ENCODE data around the gene CMIP. TPM values are rescaled to one million over a fixed set of nuclear protein-coding genes. Genes with fewer than 3 reads are reported as not detected.

The CMIP gene
- polyA plus RNA-seq, 1 of the 3 experiments (the other 2 are of a cell fraction): 5.4 TPM

- H3K4me3 ChIP-seq (ENCODE audit: low read depth in 2 of 2, low read length in 1 of 2): no peak overlapping the region
- H4K20me1 ChIP-seq (ENCODE audit: insufficient read depth): peaks cover 22% of the 10 kb centered on the region; the same call in 1 of the 2 replicates
- TF ChIP-seq SMC3 (IDR thresholded peaks at IDR 0.05; ENCODE audit: low read depth, low read length) (no peak), CTCF (IDR thresholded peaks at IDR 0.05) (no peak), ZBTB33 (IDR thresholded peaks at IDR 0.05; ENCODE audit: borderline replicate concordance, low read depth) (no peak), MAX (IDR thresholded peaks at IDR 0.05; ENCODE audit: low read depth) (no peak), YY1 (IDR thresholded peaks at IDR 0.05; ENCODE audit: low read depth) (no peak), JUND (IDR thresholded peaks at IDR 0.05) (no peak), NRF1 (IDR thresholded peaks at IDR 0.05; ENCODE audit: low read depth, low read length) (no peak)
- no peaks in the 10 kb centered on the region for H3F3A ChIP-seq (replicated peaks; ENCODE audit: insufficient read depth)
- no peak overlapping the region for H3K9ac ChIP-seq
- no peaks in the 10 kb centered on the region for H3K9me3 ChIP-seq
- no peak for DNase-seq
- H3K4me1 ChIP-seq (ENCODE audit: control insufficient read depth in 1 of 2, insufficient read depth in 2 of 2, low read depth in 1 of 2, low read length in 1 of 2): peaks cover 0 to 35% of the 10 kb centered on the region in 2 experiments; a peak in 2 of 4 replicates
- H2AFZ ChIP-seq (ENCODE audit: low read depth): no peak overlapping the region
- WGBS (ENCODE audit: low lambda C conversion rate): 90% methylated on average over 9 of the region's 9 CpGs
- no peaks in the 10 kb centered on the region for H3K9me2 ChIP-seq
- POLR2A ChIA-PET: no interaction called here
- peak overlapping the region in 1 of 2 experiments; percentile 43; a peak in 2 of 4 replicates for H3K27ac ChIP-seq (ENCODE audit: low read depth in 2 of 2, low read length in 1 of 2)
- no peaks in the 10 kb centered on the region for H3K27me3 ChIP-seq (ENCODE audit: insufficient read depth)
- CTCF ChIA-PET: no interaction called here
- H3K79me2 ChIP-seq (ENCODE audit: insufficient read depth): peaks cover 24% of the 10 kb centered on the region; the same call in 1 of the 2 replicates
- H3K4me2 ChIP-seq: no peak overlapping the region
- no peaks in the 10 kb centered on the region for H3K36me3 ChIP-seq (replicated peaks in 1 of 2; ENCODE audit: control insufficient read depth in 1 of 2, insufficient read depth in 2 of 2, low read length in 1 of 2)
Measured at GRCh38 chr16:81480606-81481206, 36.1 kb downstream of the CMIP start.

DNA sequence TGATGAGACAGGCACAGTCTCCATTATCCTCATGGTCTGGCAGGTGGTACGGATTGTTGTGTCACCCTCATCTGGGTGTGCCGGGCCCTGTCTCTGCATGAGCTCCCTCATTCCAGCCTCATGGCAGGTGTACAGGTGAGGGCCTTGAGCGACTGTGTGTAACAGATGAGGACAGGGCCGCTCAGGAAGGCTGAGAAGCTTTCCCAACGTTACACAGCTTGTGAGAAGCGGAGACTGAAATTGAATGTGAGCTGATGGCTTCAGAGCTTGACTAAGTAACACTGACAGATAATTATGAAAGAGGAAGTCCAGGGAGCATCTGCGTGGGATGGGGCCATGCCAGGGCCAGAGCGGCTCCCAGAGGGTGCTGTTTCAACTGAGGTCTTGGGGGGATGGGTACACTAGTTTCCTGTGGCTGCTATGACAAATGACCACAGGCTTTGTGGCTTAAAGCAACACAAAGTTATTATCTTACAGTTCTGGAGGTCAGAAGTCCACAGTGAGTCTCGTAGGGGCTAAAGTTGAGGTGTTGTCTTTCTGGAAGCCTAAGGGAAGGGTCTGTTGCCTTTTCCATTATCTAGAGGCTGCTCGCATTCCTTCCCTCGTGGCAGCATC lies 36.7 kb downstream of the CMIP start:
- Histone ChIP-seq H2AFZ (ENCODE audit: low read depth) (no peak overlapping the region), H3K36me3 (replicated peaks in 1 of 2; ENCODE audit: control insufficient read depth in 1 of 2, insufficient read depth in 2 of 2, low read length in 1 of 2) (no peaks in the 10 kb centered on the region), H3K9me3 (no peaks in the 10 kb centered on the region), H3K4me3 (ENCODE audit: low read depth in 2 of 2, low read length in 1 of 2) (no peak overlapping the region), H3K9ac (no peak overlapping the region), H3K27me3 (ENCODE audit: insufficient read depth) (no peaks in the 10 kb centered on the region), H3F3A (replicated peaks; ENCODE audit: insufficient read depth) (no peaks in the 10 kb centered on the region), H3K79me2 (ENCODE audit: insufficient read depth) (peaks cover 24% of the 10 kb centered on the region; the same call in 1 of the 2 replicates), H3K4me1 (ENCODE audit: control insufficient read depth in 1 of 2, insufficient read depth in 2 of 2, low read depth in 1 of 2, low read length in 1 of 2) (peaks cover 0 to 41% of the 10 kb centered on the region in 2 experiments; a peak in 2 of 4 replicates), H4K20me1 (ENCODE audit: insufficient read depth) (peaks cover 24% of the 10 kb centered on the region; the same call in 1 of the 2 replicates), H3K4me2 (no peak overlapping the region), H3K27ac (ENCODE audit: low read depth in 2 of 2, low read length in 1 of 2) (peak overlapping the region in 1 of 2 experiments; percentile 43; a peak in 2 of 4 replicates), H3K9me2 (no peaks in the 10 kb centered on the region)
- CTCF ChIA-PET: interaction anchor here (0.9 kb wide), 1 partner anchor 31 kb away, joined by 3 read pairs; no protein-coding TSS in a partner anchor
- 80% methylated on average over 11 of the region's 11 CpGs for WGBS (ENCODE audit: low lambda C conversion rate)
- peak; percentile 79 for DNase-seq
- POLR2A ChIA-PET: no interaction called here
- TF ChIP-seq USF2 (IDR thresholded peaks at IDR 0.05; ENCODE audit: borderline replicate concordance, low read depth, low read length) (no peak), CHD2 (IDR thresholded peaks at IDR 0.05; ENCODE audit: low read length, partially characterized antibody) (peak; percentile 29), EZH2phosphoT487 (IDR thresholded peaks at IDR 0.05; ENCODE audit: borderline replicate concordance, low read depth) (no peak), CTCF (IDR thresholded peaks at IDR 0.05) (no peak), GATA2 (CRISPR knock-in tag; IDR thresholded peaks at IDR 0.05) (no peak), SMC3 (IDR thresholded peaks at IDR 0.05; ENCODE audit: low read depth, low read length) (no peak), TAF1 (IDR thresholded peaks at IDR 0.05; ENCODE audit: borderline replicate concordance, low read depth, low read length) (no peak), EP300 (IDR thresholded peaks at IDR 0.05; ENCODE audit: borderline replicate concordance in 1 of 2, low read depth in 1 of 2, low read length in 1 of 2) (0 out of 4 replicates have a peak, but pooled peaks of 1 of the 2 experiments have one; percentile 14), USF1 (IDR thresholded peaks at IDR 0.05; ENCODE audit: borderline replicate concordance, low read depth) (no peak)

All from SK-N-SH (cell line).